Tibial nerve (tissue), 4 donors: ENCODE measurements around the gene ZC3H7B. TPM values are rescaled to one million over a fixed set of nuclear protein-coding genes. Genes with fewer than 3 reads are reported as not detected.

ENCODE experiments used
- DNase-seq, 2 donors: peaks; one replicate each; pipeline ENCODE4 v3.0.0-alpha.2; 2019; ENCODE audit warnings: low spot score in 2 of 2
- H3K27ac ChIP-seq, 4 donors: fragments of 200-600 bp; sonication (generic) in 3 of 4; one replicate each; pipeline ENCODE4 v1.5.1; 2017 to 2019; ENCODE audit warnings: mild to moderate bottlenecking in 1 of 4
- H3K27me3 ChIP-seq, 2 donors: fragments of 200-600 bp; sonication (generic) in 1 of 2; one replicate each; pipeline versions ENCODE4 v1.5.1 to v1.6.0; 2017 to 2019
- H3K36me3 ChIP-seq, 3 donors: fragments of 200-600 bp; sonication (generic); one replicate each; pipeline ENCODE4 v1.5.1; 2018 to 2019
- H3K4me1 ChIP-seq, 4 donors: fragments of 200-600 bp; sonication (generic) in 3 of 4; one replicate each; pipeline ENCODE4 v1.5.1; 2017 to 2019
- H3K4me3 ChIP-seq, 4 donors: fragments of 200-600 bp; sonication (generic) in 3 of 4; one replicate each; pipeline ENCODE4 v1.5.1; 2017 to 2019; ENCODE audit warnings: mild to moderate bottlenecking in 1 of 4, moderate library complexity in 1 of 4
- H3K9me3 ChIP-seq, 4 donors: fragments of 200-600 bp; sonication (generic) in 3 of 4; one replicate each; pipeline ENCODE4 v1.5.1; 2017 to 2019
- EP300 ChIP-seq, 2 donors: sonication (generic); formaldehyde crosslinking; IDR thresholded peaks; one replicate each; pipeline ENCODE4 v1.6.1; 2017; ENCODE audit warnings: antibody characterized with exemption in 2 of 2, mild to moderate bottlenecking in 1 of 2
- POLR2A ChIP-seq, 2 donors: fragments of 450-650 bp; IDR thresholded peaks; one replicate each; pipeline ENCODE4 v1.6.1; 2017; ENCODE audit warnings: antibody characterized with exemption in 2 of 2, mild to moderate bottlenecking in 2 of 2, moderate library complexity in 2 of 2
- WGBS, 2 donors: methylation state at CpG; one replicate each; pipeline ENCODE4 v1.1.5; 2018; 5-methylcytosine and 5-hydroxymethylcytosine counted together
- total RNA-seq, 4 donors: library from RNA; depleted of rRNA; stranded (reverse); fragments of >200 nt; gene quantifications; one replicate each; pipeline ENCODE4 v1.1.0, GENCODE V29; 2016
- TF ChIP-seq, protein P1 (sequence below), 5 experiments: fragments of 200-600 bp in 3 of 5; fragments of 450-650 bp in 2 of 5; sonication (generic) in 3 of 5; IDR thresholded peaks; one replicate each; pipeline ENCODE4 v1.5.1; 2016 to 2019; ENCODE audit warnings: antibody characterized with exemption in 5 of 5, mild to moderate bottlenecking in 3 of 5, moderate library complexity in 2 of 5

The ZC3H7B gene
- total RNA-seq, 4 donors from 2014 or later, result 45.0 to 74.9 (median 57.9) TPM

DNA sequence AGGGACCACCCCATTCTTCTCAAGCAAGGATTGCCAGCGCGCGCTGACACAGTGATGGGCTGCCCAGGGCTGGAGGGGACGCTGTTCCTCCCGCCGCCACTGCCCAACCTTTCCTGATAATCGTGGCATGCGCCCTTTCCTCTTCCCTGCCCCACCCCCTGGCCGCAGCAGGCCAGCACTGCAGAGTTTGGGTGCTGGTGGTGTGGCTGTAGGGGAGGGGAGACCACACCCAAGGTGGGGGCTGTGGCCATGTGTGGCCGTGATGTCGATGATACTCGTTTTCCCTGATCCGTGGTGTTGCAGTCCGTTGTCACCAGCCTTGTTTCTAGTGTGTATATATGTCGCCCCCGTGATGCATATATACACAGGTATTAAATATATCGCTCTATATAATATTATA, 57.6 kb downstream of the ZC3H7B start:
- Histone ChIP-seq H3K27ac (no peak overlapping the region), H3K36me3 (peaks cover 0 to 75% (median 8%) of the 10 kb centered on the region in 3 donors), H3K9me3 (no peaks in the 10 kb centered on the region), H3K4me3 (no peak overlapping the region), H3K27me3 (no peaks in the 10 kb centered on the region), H3K4me1 (peaks cover 0 to 4% (median 0%) of the 10 kb centered on the region in 4 donors)
- 83 to 84% methylated on average over 17 of the region's 17 CpGs for whole genome bisulfite sequencing, 2 donors
- no peak for DNase-seq
- TF ChIP-seq EP300 (IDR thresholded peaks at IDR 0.05) (no peak), POLR2A (IDR thresholded peaks at IDR 0.05) (no peak)
- TF ChIP-seq, protein P1, sequence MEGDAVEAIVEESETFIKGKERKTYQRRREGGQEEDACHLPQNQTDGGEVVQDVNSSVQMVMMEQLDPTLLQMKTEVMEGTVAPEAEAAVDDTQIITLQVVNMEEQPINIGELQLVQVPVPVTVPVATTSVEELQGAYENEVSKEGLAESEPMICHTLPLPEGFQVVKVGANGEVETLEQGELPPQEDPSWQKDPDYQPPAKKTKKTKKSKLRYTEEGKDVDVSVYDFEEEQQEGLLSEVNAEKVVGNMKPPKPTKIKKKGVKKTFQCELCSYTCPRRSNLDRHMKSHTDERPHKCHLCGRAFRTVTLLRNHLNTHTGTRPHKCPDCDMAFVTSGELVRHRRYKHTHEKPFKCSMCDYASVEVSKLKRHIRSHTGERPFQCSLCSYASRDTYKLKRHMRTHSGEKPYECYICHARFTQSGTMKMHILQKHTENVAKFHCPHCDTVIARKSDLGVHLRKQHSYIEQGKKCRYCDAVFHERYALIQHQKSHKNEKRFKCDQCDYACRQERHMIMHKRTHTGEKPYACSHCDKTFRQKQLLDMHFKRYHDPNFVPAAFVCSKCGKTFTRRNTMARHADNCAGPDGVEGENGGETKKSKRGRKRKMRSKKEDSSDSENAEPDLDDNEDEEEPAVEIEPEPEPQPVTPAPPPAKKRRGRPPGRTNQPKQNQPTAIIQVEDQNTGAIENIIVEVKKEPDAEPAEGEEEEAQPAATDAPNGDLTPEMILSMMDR (IDR thresholded peaks at IDR 0.05), result no peak

DNA sequence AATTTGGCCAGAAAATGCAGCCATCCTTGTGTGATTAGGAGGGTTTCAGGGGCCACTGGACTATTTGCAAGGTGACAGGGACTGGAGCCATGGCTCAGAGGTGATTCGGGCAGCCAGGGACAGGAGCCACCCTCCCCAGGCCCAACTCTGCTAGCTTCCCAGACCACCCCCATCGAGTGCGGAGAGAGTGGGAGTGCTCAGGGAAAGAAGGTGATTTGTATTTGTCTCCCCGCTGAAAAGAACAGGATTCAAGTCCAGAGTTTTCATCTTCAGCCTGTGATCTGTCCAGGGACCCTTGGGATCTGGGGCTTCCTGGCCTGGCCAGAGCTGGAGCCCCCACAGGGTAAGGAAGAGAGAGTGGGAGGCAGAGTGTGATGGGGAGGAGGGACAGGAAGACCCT, 58.1 kb downstream of the ZC3H7B start:
- Histone ChIP-seq H3K27ac (no peak overlapping the region), H3K36me3 (peaks cover 0 to 70% (median 8%) of the 10 kb centered on the region in 3 donors), H3K9me3 (no peaks in the 10 kb centered on the region), H3K4me3 (no peak overlapping the region), H3K27me3 (no peaks in the 10 kb centered on the region), H3K4me1 (peaks cover 0 to 1% (median 0%) of the 10 kb centered on the region in 4 donors)
- 68 to 73% methylated on average over 4 of the region's 4 CpGs for WGBS, 2 donors
- DNase-seq, result no peak
- TF ChIP-seq, protein P1 (IDR thresholded peaks at IDR 0.05), result no peak
- TF ChIP-seq POLR2A (IDR thresholded peaks at IDR 0.05) (no peak), EP300 (IDR thresholded peaks at IDR 0.05) (no peak)

DNA sequence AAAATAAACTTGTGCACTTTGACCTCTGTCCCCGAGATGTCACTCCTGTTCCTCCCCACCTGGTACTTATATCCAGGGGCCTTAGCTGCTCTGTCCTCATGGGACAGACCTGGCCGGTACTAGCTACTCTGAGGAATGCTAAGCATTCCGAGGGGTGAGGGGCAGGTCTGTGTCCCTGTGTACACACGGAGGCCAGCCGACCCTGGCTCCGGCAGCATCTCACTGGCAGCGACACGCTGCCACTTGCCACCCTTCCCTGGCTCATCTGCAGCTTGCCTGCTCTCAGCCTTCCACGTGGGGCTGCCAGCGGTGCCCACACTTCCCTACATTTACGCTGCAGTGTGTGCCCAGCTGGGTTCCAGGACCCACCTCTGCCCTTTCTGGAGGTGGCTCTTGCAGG, 58.8 kb downstream of the ZC3H7B start:
- Histone ChIP-seq H3K27me3 (no peaks in the 10 kb centered on the region), H3K4me1 (no peaks in the 10 kb centered on the region), H3K4me3 (no peak overlapping the region), H3K27ac (no peak overlapping the region), H3K36me3 (peaks cover 0 to 63% (median 8%) of the 10 kb centered on the region in 3 donors), H3K9me3 (no peaks in the 10 kb centered on the region)
- DNase-seq, result no peak
- TF ChIP-seq, protein P1 (IDR thresholded peaks at IDR 0.05), result no peak
- TF ChIP-seq POLR2A (IDR thresholded peaks at IDR 0.05), result no peak
- TF ChIP-seq EP300 (IDR thresholded peaks at IDR 0.05), result no peak
- WGBS, 2 donors, result 52 to 77% methylated on average over 10 to 11 of the region's 11 CpGs

DNA sequence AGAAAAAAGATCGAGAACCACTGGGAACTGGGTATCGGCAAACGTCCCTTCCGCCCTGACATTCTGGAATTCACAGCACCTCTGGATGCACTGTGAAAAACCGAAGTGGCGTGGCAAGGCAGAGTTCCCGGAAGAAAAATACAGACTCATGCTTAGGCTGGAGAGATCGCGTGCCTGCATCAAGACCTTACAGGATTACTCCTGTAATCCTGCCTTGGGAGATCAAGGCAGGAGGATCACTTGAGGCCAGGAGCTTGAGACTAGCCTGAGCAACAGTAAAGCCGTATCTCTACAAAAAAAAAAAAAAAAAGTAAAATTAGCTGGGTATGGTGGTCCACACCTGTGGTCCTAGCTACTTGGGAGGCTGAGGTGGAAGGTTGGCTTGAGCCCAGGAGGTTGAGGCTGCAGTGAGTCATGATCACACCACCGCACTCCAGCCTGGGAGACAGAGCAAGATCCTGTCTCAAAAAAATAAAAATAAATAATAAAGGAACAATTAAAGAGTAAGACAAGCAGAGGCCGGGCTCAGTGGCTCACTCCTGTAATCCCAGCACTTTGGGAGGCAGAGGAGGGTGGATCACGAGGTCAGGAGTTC, 60.5 kb downstream of the ZC3H7B start:
- Histone ChIP-seq H3K27me3 (no peaks in the 10 kb centered on the region), H3K27ac (no peak overlapping the region), H3K4me1 (peaks cover 0 to 13% (median 5%) of the 10 kb centered on the region in 4 donors), H3K36me3 (peaks cover 0 to 46% (median 0%) of the 10 kb centered on the region in 3 donors), H3K9me3 (no peaks in the 10 kb centered on the region), H3K4me3 (no peak overlapping the region)
- no peak for TF ChIP-seq EP300 (IDR thresholded peaks at IDR 0.05)
- no peak for TF ChIP-seq POLR2A (IDR thresholded peaks at IDR 0.05)
- TF ChIP-seq, protein P1 (IDR thresholded peaks at IDR 0.05), result no peak
- 90 to 91% methylated on average over 13 of the region's 13 CpGs for WGBS, 2 donors
- DNase-seq, result no peak

DNA sequence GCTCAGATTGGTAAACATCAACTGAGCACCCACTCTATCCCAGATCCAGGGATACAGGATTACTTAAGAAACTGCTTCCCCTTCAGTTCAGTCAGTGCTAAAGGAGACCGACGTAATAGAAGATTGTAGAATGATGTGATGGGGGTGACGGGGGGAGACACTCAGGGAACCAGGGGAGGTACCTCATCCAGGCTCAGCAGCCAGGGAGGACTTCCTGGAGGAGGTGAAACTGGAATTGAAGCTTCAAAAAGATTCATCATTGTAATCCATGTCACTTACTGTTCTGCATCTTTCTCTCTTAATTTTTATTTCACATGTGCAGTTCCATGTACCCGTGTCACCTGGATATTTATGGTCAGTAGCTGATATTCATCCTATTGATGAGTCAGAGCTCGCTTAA, 61.3 kb downstream of the ZC3H7B start:
- Histone ChIP-seq H3K9me3 (no peaks in the 10 kb centered on the region), H3K27ac (no peak overlapping the region), H3K27me3 (no peaks in the 10 kb centered on the region), H3K4me3 (no peak overlapping the region), H3K36me3 (peaks cover 0 to 38% (median 0%) of the 10 kb centered on the region in 3 donors), H3K4me1 (peaks cover 0 to 19% (median 7%) of the 10 kb centered on the region in 4 donors)
- WGBS, 2 donors, result 88 to 90% methylated on average over 5 of the region's 5 CpGs
- TF ChIP-seq, protein P1 (IDR thresholded peaks at IDR 0.05), result no peak
- TF ChIP-seq EP300 (IDR thresholded peaks at IDR 0.05) (no peak), POLR2A (IDR thresholded peaks at IDR 0.05) (no peak)
- no peak for DNase-seq
